NCI-H82 treated with DMSO at 0.1 percent for 48 hours (cell line): ENCODE measurements around the gene CLASP1.
"Not testable (repeated sequence)": the region's sequence is repeated elsewhere in the genome, so short reads cannot be mapped to it uniquely, and the experiment has no call there.

ENCODE experiments used
- DNase-seq: peaks from one replicate; lab custom pipeline; 2025; ENCODE audit not compliant: unreplicated experiment; lab: John Stamatoyannopoulos, UW

The CLASP1 gene

GRCh38 chr2:121355488-121355887, 293.8 kb downstream of the CLASP1 start:
- DNase-seq, result no peak

- DNase-seq, result no peak
Observed at GRCh38 chr2:121351521-121352318, 297.5 kb downstream of the CLASP1 start.

DNA sequence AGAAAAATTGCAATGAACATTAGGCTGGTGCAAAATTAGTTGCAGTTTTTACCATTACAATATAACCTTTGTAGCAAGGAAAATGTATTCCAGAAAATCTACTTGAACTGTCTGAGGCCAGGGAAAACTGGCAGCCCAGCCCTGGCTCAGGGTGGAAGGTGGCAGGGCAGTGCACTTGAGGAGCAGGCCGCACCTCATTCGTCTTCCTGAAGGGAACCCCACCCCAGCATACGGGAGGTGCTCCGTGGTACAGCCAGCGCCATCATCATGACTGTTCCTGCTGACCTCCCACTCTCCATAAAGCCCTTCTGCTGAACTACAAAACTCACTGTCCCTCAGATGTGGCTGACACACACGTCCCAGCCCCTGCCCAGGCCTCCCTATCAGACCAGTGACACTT, 298.4 kb downstream of the CLASP1 start:
- no peak for DNase-seq

GRCh38 chr2:121350402-121350775, 298.9 kb downstream of the CLASP1 start:
- no peak for DNase-seq

DNA sequence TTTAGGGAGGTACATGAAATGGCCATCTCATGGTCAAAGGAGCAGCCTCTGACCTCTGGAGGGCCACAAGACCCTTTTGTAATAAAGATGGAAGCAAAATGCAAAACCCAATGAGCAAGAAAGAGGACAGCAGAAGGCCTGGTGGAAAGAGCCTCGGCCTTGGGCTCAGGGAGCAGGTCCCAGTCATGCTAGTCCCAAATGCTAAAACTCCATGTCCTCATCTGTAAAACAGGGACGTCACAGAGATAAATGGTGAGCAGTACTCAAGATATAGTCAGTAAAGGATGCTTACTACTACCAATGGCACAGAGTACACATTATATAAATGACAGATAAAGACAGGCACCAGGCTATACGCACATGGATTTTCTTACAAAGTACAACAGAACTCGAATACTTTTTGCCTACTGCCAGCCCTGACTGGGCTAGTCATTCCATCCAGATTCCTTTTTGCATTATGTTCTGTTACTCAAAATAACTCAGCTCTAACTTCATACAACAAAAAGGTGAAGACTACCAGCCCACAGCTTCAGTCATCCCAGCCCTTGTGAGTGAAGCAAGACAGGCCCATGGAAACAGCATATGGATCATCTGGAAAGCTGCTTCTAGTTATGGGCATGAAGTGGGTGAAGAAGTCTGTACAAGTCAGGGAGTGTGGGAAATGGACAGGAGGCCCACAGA, 299.4 kb downstream of the CLASP1 start:
- DNase-seq, result no peak

GRCh38 chr2:121348128-121348740, 301.0 kb downstream of the CLASP1 start:
- no peak for DNase-seq

DNA sequence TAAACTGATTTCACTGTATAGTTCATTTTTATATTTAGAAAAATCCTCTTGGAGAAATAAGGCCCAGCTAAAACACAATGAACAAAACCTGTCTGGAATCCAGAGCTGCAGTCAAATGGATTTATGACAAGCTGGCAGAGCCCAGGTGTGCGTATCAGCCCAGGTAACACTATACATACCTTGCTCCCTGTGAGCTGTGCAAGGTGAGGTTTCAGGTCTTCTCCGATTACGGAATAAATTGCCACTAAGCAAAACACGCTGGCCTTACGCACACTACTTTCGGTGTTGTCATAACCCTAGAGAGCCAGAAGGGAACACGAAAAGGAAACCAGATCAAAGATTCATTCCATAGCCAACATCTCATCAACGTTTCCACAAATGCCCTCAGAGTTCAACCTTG, 302.4 kb downstream of the CLASP1 start:
- no peak for DNase-seq

GRCh38 chr2:121346407-121346806, 302.9 kb downstream of the CLASP1 start:
- no peak for DNase-seq

DNA sequence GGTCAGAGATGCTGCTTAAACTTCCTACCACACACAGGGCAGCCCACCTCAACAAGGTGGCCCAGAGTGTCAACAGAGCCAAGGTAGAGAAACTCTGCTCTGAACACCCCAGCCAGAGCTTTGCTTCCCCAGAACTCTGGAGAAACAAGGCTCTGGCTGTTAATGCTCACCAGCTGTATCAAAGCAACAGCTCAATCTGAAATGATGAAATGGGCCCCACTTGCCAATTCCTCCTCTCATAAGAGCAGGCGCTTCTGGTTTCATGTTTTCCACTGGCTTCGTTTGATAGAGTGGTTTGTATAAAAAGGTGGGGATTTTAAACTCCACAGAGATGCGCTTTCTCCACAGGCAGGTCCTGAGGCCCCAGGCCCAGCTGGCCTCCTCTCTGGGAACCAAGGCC, 303.4 kb downstream of the CLASP1 start:
- DNase-seq, result no peak

- no peak for DNase-seq
Observed at GRCh38 chr2:121345101-121345500, 304.2 kb downstream of the CLASP1 start.

DNA sequence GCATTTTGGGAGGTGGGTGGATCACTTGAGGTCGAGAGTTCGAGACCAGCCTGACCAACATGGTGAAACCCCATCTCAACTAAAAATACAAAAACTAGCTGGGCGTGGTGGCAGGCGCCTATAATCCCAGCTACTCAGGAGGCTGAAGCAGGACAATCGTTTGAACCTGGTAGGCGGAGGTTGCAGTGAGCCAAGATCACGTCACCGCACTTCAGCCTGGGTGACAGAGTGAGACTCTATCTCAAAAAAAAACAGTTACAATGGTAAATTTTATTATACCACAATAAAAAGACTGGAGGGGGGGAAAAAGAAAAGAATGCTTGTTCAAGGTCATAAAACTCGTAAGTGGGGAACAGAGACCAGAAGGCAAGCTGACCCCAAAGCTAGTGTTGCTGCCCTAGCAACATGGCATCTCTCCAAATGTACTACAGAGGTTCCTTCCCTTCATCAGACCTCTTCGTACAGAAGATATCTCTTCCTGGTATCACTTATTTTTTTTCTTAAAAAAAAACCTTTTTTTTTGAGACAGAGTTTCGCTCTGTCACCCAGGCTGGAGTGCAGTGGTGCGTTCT, 305.3 kb downstream of the CLASP1 start:
- not testable (repeated sequence) for DNase-seq

- no peak for DNase-seq
Observed at GRCh38 chr2:121343191-121343590, 306.1 kb downstream of the CLASP1 start.

GRCh38 chr2:121342751-121343150, 306.5 kb downstream of the CLASP1 start:
- DNase-seq, result no peak

GRCh38 chr2:121340926-121341325, 308.3 kb downstream of the CLASP1 start:
- no peak for DNase-seq

DNA sequence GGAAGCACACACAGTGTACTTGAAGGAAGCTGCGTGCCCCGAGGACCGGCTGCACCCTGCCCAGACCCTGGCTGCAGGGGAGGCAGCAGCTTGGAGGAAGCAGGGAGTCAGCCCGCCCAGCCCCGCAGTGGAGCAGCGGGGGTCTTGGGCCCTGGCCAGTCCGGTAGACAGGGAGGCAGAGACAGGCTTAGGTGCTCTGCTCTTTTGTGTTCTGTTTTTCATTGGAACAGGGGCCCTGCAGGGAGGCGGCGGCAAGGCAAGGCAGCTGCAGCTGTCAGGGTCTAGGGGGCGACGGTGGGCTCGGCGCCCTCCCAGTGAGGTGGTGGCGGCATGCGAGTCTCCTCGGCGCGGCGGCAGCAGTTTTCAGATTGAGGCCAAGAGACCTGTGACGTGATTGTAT, 311.0 kb downstream of the CLASP1 start:
- no peak for DNase-seq

GRCh38 chr2:121336528-121337294, 312.6 kb downstream of the CLASP1 start:
- DNase-seq, result no peak

- no peak for DNase-seq
Observed at GRCh38 chr2:121335294-121336290, 313.7 kb downstream of the CLASP1 start.

GRCh38 chr2:121334581-121335293, 314.5 kb downstream of the CLASP1 start:
- DNase-seq, result no peak

DNA sequence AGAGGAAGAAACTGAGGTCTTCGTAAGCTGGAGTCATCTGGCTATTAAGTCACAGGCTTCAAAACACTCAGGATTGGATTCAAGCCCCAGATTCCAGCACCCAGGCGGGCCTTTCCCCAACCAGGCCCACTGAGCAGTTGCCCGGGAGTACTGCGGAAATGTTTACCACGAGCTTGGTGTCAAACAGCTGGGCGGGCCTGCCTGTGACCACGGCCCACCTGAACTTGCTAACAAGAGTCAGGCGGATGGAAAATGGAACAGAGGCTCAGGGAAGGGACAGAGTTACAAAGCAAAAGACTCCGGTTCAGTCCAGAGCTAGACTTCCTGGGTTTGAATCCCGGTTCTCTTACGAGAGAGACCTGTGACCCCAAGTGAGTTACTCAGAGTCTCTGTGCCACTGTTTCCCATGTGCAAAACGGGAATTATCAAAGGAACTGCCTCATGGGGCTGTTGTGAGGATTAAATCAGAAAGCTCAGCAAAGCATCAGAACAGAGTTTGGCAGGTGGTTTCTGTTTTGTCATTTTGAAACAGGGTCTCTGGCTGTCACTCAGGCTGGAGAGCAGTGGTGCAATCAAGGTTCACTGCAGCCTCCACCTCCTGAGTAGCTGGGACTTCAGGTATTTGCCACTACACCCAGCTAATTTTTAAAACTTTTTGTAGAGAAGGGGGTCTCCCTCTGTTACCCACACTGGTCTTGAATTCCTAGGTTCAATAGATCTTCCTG, 315.3 kb downstream of the CLASP1 start:
- DNase-seq, result no peak
